Measurements from ENCODE around the gene AMIGO2. TPM values are rescaled to one million over a fixed set of nuclear protein-coding genes. Genes with fewer than 3 reads are reported as not detected.
A peak's percentile ranks its signal among the peaks of the same experiment; 100 is the strongest.

Gene AMIGO2
- total and polyA plus RNA-seq, 2 experiments from 2014 or later, result 1.8 to 3.8 TPM

- TF ChIP-seq, protein P1, sequence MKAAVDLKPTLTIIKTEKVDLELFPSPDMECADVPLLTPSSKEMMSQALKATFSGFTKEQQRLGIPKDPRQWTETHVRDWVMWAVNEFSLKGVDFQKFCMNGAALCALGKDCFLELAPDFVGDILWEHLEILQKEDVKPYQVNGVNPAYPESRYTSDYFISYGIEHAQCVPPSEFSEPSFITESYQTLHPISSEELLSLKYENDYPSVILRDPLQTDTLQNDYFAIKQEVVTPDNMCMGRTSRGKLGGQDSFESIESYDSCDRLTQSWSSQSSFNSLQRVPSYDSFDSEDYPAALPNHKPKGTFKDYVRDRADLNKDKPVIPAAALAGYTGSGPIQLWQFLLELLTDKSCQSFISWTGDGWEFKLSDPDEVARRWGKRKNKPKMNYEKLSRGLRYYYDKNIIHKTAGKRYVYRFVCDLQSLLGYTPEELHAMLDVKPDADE (IDR thresholded peaks at IDR 0.05), result no peak
Observed at GRCh38 chr12:47041327-47041726, 38.4 kb downstream of the AMIGO2 start (continued).

DNA sequence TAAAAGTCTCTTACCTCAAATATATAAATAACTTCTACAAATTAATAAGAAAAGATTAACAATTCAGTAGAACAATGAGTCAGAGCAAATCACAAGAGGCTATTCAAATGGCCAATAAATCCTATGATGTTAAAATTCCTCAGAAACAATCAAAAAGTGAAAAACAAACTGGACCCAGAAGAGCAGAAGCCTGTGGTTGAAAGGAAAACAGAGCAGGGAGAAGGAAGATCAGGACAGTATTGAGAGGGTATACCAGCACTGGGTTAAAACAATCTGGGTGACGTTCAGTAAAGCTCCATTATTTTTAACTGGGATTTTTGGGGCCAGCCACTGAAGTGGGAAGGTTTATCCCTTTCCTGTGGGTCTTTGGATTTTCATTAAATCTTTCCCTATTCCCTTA lies 40.0 kb downstream of the AMIGO2 start:
- H3K27ac Mint-ChIP-seq, result no peak overlapping the region; the same call in 1 of the 2 replicates
- H3K27me3 ChIP-seq (ENCODE audit: insufficient read depth), result no peaks in the 10 kb centered on the region
- H3K36me3 Mint-ChIP-seq (ENCODE audit: low read depth), result no peaks in the 10 kb centered on the region
- no peaks in the 10 kb centered on the region for H3K9me3 Mint-ChIP-seq
- TF ChIP-seq ZNF331 (CRISPR knock-in tag; IDR thresholded peaks at IDR 0.05; ENCODE audit: low read depth), result no peak
- TF ChIP-seq EZH2phosphoT487 (IDR thresholded peaks at IDR 0.05; ENCODE audit: unreplicated experiment), result no peak
- TF ChIP-seq, protein P1 (IDR thresholded peaks at IDR 0.05), result no peak
- no peak for TF ChIP-seq STAT1 (IDR thresholded peaks at IDR 0.05; ENCODE audit: unreplicated experiment)
- TF ChIP-seq POLR2AphosphoS5 (IDR thresholded peaks at IDR 0.05; ENCODE audit: low read depth), result no peak
- no peak for TF ChIP-seq EZH2 (IDR thresholded peaks at IDR 0.05; ENCODE audit: low read depth, unreplicated experiment)
- no peaks in the 10 kb centered on the region for H3F3A ChIP-seq (replicated peaks; ENCODE audit: low read depth)
- H3K27ac ChIP-seq (ENCODE audit: low read depth), result no peak overlapping the region
- no peaks in the 10 kb centered on the region for H3K79me2 ChIP-seq (replicated peaks; ENCODE audit: insufficient read depth)
- H4K20me1 ChIP-seq (replicated peaks; ENCODE audit: insufficient read depth), result no peaks in the 10 kb centered on the region
- H3K4me3 Mint-ChIP-seq, result no peak overlapping the region
- peak overlapping the region; percentile 21; the same call in 1 of the 2 replicates for H2AFZ ChIP-seq
- H3K4me2 ChIP-seq, result no peak overlapping the region
- no peaks in the 10 kb centered on the region for H3K27me3 Mint-ChIP-seq (ENCODE audit: insufficient read depth, low read depth, poor library complexity)
- H3K4me3 ChIP-seq, result no peak overlapping the region
- no peaks in the 10 kb centered on the region; the same call in 1 of the 2 replicates for H3K4me1 ChIP-seq (ENCODE audit: insufficient read depth)
- no peaks in the 10 kb centered on the region for H3K36me3 ChIP-seq (ENCODE audit: insufficient read depth)
- DNase-seq (ENCODE audit: low spot score) (no peak), ATAC-seq (no peak)
- H3K4me1 Mint-ChIP-seq, result peaks cover 8% of the 10 kb centered on the region
- H3K9me2 ChIP-seq (ENCODE audit: insufficient read depth), result peaks cover 5% of the 10 kb centered on the region

DNA sequence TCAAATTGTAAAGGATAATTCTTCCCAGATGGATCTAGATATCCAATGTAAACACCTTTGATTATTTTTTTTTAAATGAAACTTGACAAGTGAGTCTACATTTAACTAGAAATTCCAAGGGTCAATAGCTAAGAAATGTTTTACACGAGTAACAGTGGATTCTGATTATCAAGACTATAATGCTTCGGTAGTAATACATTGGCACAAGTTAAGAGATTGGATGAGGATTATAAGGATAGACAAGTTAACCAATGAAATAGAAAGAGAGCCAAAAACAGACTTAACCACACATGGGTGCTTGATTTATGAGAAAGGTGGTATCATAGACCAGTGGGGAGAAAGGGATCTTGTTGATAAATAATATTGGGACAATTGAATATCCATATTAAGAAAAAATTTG lies 40.7 kb downstream of the AMIGO2 start:
- DNase-seq (ENCODE audit: low spot score) (no peak), ATAC-seq (no peak)
- peaks cover 5% of the 10 kb centered on the region for H3K9me2 ChIP-seq (ENCODE audit: insufficient read depth)
- H2AFZ ChIP-seq, result no peak overlapping the region
- Mint-ChIP-seq H3K4me3 (no peak overlapping the region), H3K4me1 (peaks cover 12% of the 10 kb centered on the region), H3K27me3 (ENCODE audit: insufficient read depth, low read depth, poor library complexity) (no peaks in the 10 kb centered on the region), H3K36me3 (ENCODE audit: low read depth) (no peaks in the 10 kb centered on the region), H3K9me3 (no peaks in the 10 kb centered on the region), H3K27ac (no peak overlapping the region)
- no peaks in the 10 kb centered on the region for H3K27me3 ChIP-seq (ENCODE audit: insufficient read depth)
- H3K27ac ChIP-seq (ENCODE audit: low read depth), result no peak overlapping the region
- H3K79me2 ChIP-seq (replicated peaks; ENCODE audit: insufficient read depth), result no peaks in the 10 kb centered on the region
- H3K36me3 ChIP-seq (ENCODE audit: insufficient read depth), result no peaks in the 10 kb centered on the region
- no peaks in the 10 kb centered on the region for H3F3A ChIP-seq (replicated peaks; ENCODE audit: low read depth)
- no peak overlapping the region for H3K4me2 ChIP-seq
- H3K4me1 ChIP-seq (ENCODE audit: insufficient read depth), result peaks cover 3% of the 10 kb centered on the region
- no peak overlapping the region for H3K4me3 ChIP-seq
- H4K20me1 ChIP-seq (replicated peaks; ENCODE audit: insufficient read depth), result no peaks in the 10 kb centered on the region
- TF ChIP-seq JUNB (IDR thresholded peaks at IDR 0.05; ENCODE audit: unreplicated experiment), result no peak
- TF ChIP-seq ZNF114 (CRISPR knock-in tag; IDR thresholded peaks at IDR 0.05), result no peak
- no peak for TF ChIP-seq EZH2 (IDR thresholded peaks at IDR 0.05; ENCODE audit: low read depth, unreplicated experiment)
- TF ChIP-seq, protein P1 (IDR thresholded peaks at IDR 0.05), result no peak
- TF ChIP-seq EZH2phosphoT487 (IDR thresholded peaks at IDR 0.05; ENCODE audit: unreplicated experiment), result no peak
- TF ChIP-seq ZNF331 (CRISPR knock-in tag; IDR thresholded peaks at IDR 0.05; ENCODE audit: low read depth), result no peak
- TF ChIP-seq CREB1 (CRISPR knock-in tag; IDR thresholded peaks at IDR 0.05; ENCODE audit: low read depth), result no peak
- no peak for TF ChIP-seq NANOG (IDR thresholded peaks at IDR 0.05; ENCODE audit: borderline replicate concordance)
- TF ChIP-seq REST (IDR thresholded peaks at IDR 0.05; ENCODE audit: unreplicated experiment), result no peak
